IPS DF 6.9 (cell line): ENCODE measurements around the gene ABHD17C.

Experiments
- DNase-seq: peaks from one replicate; pipeline ENCODE4 v3.0.0-alpha.2; 2013; ENCODE audit warnings: low read depth, low spot score
- H3K27ac ChIP-seq: one replicate; pipeline ENCODE4 v1.5.1; 2013; ENCODE audit warnings: low read length, control low read depth
- H3K27me3 ChIP-seq: 2 replicates; pipeline ENCODE4 v1.6.1; 2013; ENCODE audit warnings: mild to moderate bottlenecking, low read length; ENCODE audit not compliant: control insufficient read depth, insufficient read depth
- H3K36me3 ChIP-seq: 2 replicates; pipeline ENCODE4 v1.6.1; 2013; ENCODE audit warnings: low read length; ENCODE audit not compliant: control insufficient read depth, insufficient read depth
- H3K4me1 ChIP-seq: 2 replicates; pipeline ENCODE4 v1.6.1; 2013; ENCODE audit warnings: low read length; ENCODE audit not compliant: control insufficient read depth, insufficient read depth
- H3K4me3 ChIP-seq: 2 replicates; pipeline ENCODE4 v1.5.1; 2013; ENCODE audit warnings: mild to moderate bottlenecking, low read length
- H3K9me3 ChIP-seq: 2 replicates; pipeline ENCODE4 v1.6.1; 2013; ENCODE audit warnings: low read length, inconsistent platforms; ENCODE audit not compliant: control insufficient read depth, insufficient read depth
- WGBS: extraction: QIAGEN DNeasy Blood & Tissue Kit; methylation state at CpG from one replicate; pipeline ENCODE4 v1.1.7; 2013; ENCODE audit warnings: mixed read lengths, missing lambda C conversion rate; ENCODE audit not compliant: insufficient read length, insufficient coverage; 5-methylcytosine and 5-hydroxymethylcytosine counted together

The ABHD17C gene

GRCh38 chr15:80689294-80689693 is 5.8 kb upstream of the ABHD17C start:
- no peaks in the 10 kb centered on the region for H3K4me1 ChIP-seq
- no peaks in the 10 kb centered on the region for H3K27me3 ChIP-seq
- DNase-seq = no peak
- no peaks in the 10 kb centered on the region for H3K36me3 ChIP-seq
- no peak overlapping the region for H3K4me3 ChIP-seq
- H3K27ac ChIP-seq = no peak overlapping the region
- no peaks in the 10 kb centered on the region for H3K9me3 ChIP-seq

- no peaks in the 10 kb centered on the region for H3K36me3 ChIP-seq
- no peak overlapping the region for H3K27ac ChIP-seq
- no CpG with 5 or more reads among the region's 5 CpGs for WGBS
- no peak for DNase-seq
- H3K4me1 ChIP-seq = no peaks in the 10 kb centered on the region
- no peaks in the 10 kb centered on the region for H3K9me3 ChIP-seq
- no peak overlapping the region for H3K4me3 ChIP-seq
- H3K27me3 ChIP-seq = no peaks in the 10 kb centered on the region
These were observed 5.4 kb upstream of the ABHD17C start for GRCh38 chr15:80689716-80690115.

- no CpG with 5 or more reads among the region's 3 CpGs for WGBS
- no peak overlapping the region for H3K27ac ChIP-seq
These were observed 3.5 kb upstream of the ABHD17C start for GRCh38 chr15:80691575-80691974.

GRCh38 chr15:80693682-80694610 is 1.2 kb upstream of the ABHD17C start:
- Histone ChIP-seq H3K36me3 (no peaks in the 10 kb centered on the region), H3K27me3 (peaks cover 9% of the 10 kb centered on the region; the same call in 1 of the 2 replicates), H3K27ac (no peak overlapping the region), H3K4me3 (peak overlapping the region; percentile 82; the same call in 1 of the 2 replicates), H3K4me1 (no peaks in the 10 kb centered on the region), H3K9me3 (no peaks in the 10 kb centered on the region)
- DNase-seq = no peak
- no CpG with 5 or more reads among the region's 15 CpGs for WGBS

More at GRCh38 chr15:80691575-80691974, 3.5 kb upstream of the ABHD17C start:
- Histone ChIP-seq H3K36me3 (no peaks in the 10 kb centered on the region), H3K9me3 (no peaks in the 10 kb centered on the region), H3K4me1 (no peaks in the 10 kb centered on the region), H3K27me3 (peaks cover 6% of the 10 kb centered on the region; the same call in 1 of the 2 replicates), H3K4me3 (no peak overlapping the region)
- DNase-seq = no peak

GRCh38 chr15:80694611-80695098 is 455 bp upstream of the ABHD17C start:
- no peaks in the 10 kb centered on the region for H3K36me3 ChIP-seq
- DNase-seq = no peak
- H3K4me1 ChIP-seq = no peaks in the 10 kb centered on the region
- H3K9me3 ChIP-seq = no peaks in the 10 kb centered on the region
- no CpG with 5 or more reads among the region's 47 CpGs for WGBS
- peaks cover 9% of the 10 kb centered on the region; the same call in 1 of the 2 replicates for H3K27me3 ChIP-seq
- H3K4me3 ChIP-seq = peak overlapping the region; percentile 82; the same call in 1 of the 2 replicates
- H3K27ac ChIP-seq = no peak overlapping the region

GRCh38 chr15:80695911-80696661 is 976 bp downstream of the ABHD17C start:
- H3K27me3 ChIP-seq = peaks cover 9% of the 10 kb centered on the region; the same call in 1 of the 2 replicates
- H3K27ac ChIP-seq = no peak overlapping the region
- WGBS = no CpG with 5 or more reads among the region's 43 CpGs
- DNase-seq = no peak
- H3K4me1 ChIP-seq = no peaks in the 10 kb centered on the region
- H3K4me3 ChIP-seq = peak overlapping the region; percentile 82
- H3K9me3 ChIP-seq = no peaks in the 10 kb centered on the region
- no peaks in the 10 kb centered on the region for H3K36me3 ChIP-seq

GRCh38 chr15:80697075-80697685 is 2.1 kb downstream of the ABHD17C start:
- Histone ChIP-seq H3K36me3 (no peaks in the 10 kb centered on the region), H3K9me3 (no peaks in the 10 kb centered on the region), H3K27ac (no peak overlapping the region), H3K4me1 (no peaks in the 10 kb centered on the region), H3K27me3 (peaks cover 9% of the 10 kb centered on the region; the same call in 1 of the 2 replicates), H3K4me3 (no peak overlapping the region)
- WGBS = 100% methylated on average over 1 of the region's 6 CpGs
- DNase-seq = no peak

GRCh38 chr15:80698676-80699075 is 3.6 kb downstream of the ABHD17C start:
- H3K4me3 ChIP-seq = no peak overlapping the region
- no CpG with 5 or more reads among the region's 1 CpG for WGBS
- H3K27ac ChIP-seq = no peak overlapping the region
- DNase-seq = no peak
- H3K36me3 ChIP-seq = no peaks in the 10 kb centered on the region
- peaks cover 9% of the 10 kb centered on the region; the same call in 1 of the 2 replicates for H3K27me3 ChIP-seq
- no peaks in the 10 kb centered on the region for H3K4me1 ChIP-seq
- H3K9me3 ChIP-seq = no peaks in the 10 kb centered on the region

GRCh38 chr15:80699981-80700380 is 4.9 kb downstream of the ABHD17C start:
- H3K9me3 ChIP-seq = no peaks in the 10 kb centered on the region
- DNase-seq = no peak
- no peaks in the 10 kb centered on the region for H3K4me1 ChIP-seq
- H3K4me3 ChIP-seq = no peak overlapping the region
- H3K27me3 ChIP-seq = peaks cover 9% of the 10 kb centered on the region; the same call in 1 of the 2 replicates
- H3K36me3 ChIP-seq = no peaks in the 10 kb centered on the region
- no CpG with 5 or more reads among the region's 1 CpG for WGBS
- H3K27ac ChIP-seq = no peak overlapping the region
